PC-3 (cell line): Measurements from ENCODE around the gene NIM1K. TPM values are rescaled to one million over a fixed set of nuclear protein-coding genes. Genes with fewer than 3 reads are reported as not detected.
A peak's percentile ranks its signal among the peaks of the same experiment; 100 is the strongest.

Source experiments
- ATAC-seq: fragments of 200-7000 bp; cut with Tn5 transposase; 2 replicates; pipeline ENCODE4 v1.9.1; 2020; ENCODE audit warnings: mild to moderate bottlenecking, moderate library complexity
- Bru-seq: library from RNA; stranded (reverse); fragments of 400-500 nt; gene quantifications from one replicate; lab custom pipeline; 2021; lab: Mats Ljungman, UMichigan
- BruChase-seq, 2 experiments: library from RNA; stranded (reverse); fragments of 400-500 nt; gene quantifications; one replicate each; lab custom pipeline; 2021; lab: Mats Ljungman, UMichigan
- BruUV-seq: library from RNA; stranded (reverse); fragments of 400-500 nt; replicated peaks from 2 replicates; lab custom pipeline; 2021; lab: Mats Ljungman, UMichigan
- CTCF ChIA-PET: fragments of 300-600 bp; sonication (Branson Sonifier 250); formaldehyde crosslinking; loops from one replicate; lab custom pipeline; 2022; ENCODE audit warnings: antibody characterized with exemption; lab: Charles Lee
- POLR2A ChIA-PET: fragments of 300-600 bp; sonication (Branson Sonifier 250); formaldehyde crosslinking; loops from one replicate; lab custom pipeline; 2022; ENCODE audit warnings: antibody characterized with exemption; ENCODE audit not compliant: unreplicated experiment; lab: Charles Lee
- DNase-seq: peaks from one replicate; pipeline ENCODE4 v3.0.0-alpha.2; 2015
- H2AFZ ChIP-seq: fragments of 300-600 bp; sonication (generic); 2 replicates; pipeline ENCODE4 v1.6.0; 2016; ENCODE audit warnings: antibody characterized with exemption, low read length
- H3F3A ChIP-seq: fragments of 300-600 bp; sonication (generic); one replicate; pipeline ENCODE4 v1.6.0; 2017; ENCODE audit warnings: antibody characterized with exemption, low read length, control low read depth, mild to moderate bottlenecking; ENCODE audit not compliant: unreplicated experiment
- H3K27ac ChIP-seq: fragments of 300-600 bp; sonication (generic); 2 replicates; pipeline ENCODE4 v1.5.1; 2016; ENCODE audit warnings: mild to moderate bottlenecking, low read length
- H3K27me3 ChIP-seq: fragments of 300-600 bp; sonication (generic); 2 replicates; pipeline ENCODE4 v1.6.1; 2016; ENCODE audit warnings: low read length, mixed read lengths
- H3K36me3 ChIP-seq: fragments of 300-600 bp; sonication (generic); 2 replicates; pipeline ENCODE4 v1.6.1; 2016; ENCODE audit warnings: low read depth, mixed run types, low read length, mixed read lengths
- H3K4me1 ChIP-seq: fragments of 300-600 bp; sonication (generic); 2 replicates; pipeline ENCODE4 v1.5.1; 2016; ENCODE audit warnings: low read length; ENCODE audit not compliant: insufficient read depth
- H3K4me2 ChIP-seq: fragments of 300-600 bp; sonication (generic); 2 replicates; pipeline ENCODE4 v1.6.0; 2016; ENCODE audit warnings: low read length
- H3K4me3 ChIP-seq: fragments of 300-600 bp; sonication (generic); 2 replicates; pipeline ENCODE4 v1.5.1; 2016; ENCODE audit warnings: mild to moderate bottlenecking, low read length, mixed read lengths
- H3K79me2 ChIP-seq: fragments of 300-600 bp; sonication (generic); 2 replicates; pipeline ENCODE4 v1.6.1; 2017; ENCODE audit warnings: low read length, mixed read lengths
- H3K9ac ChIP-seq: fragments of 300-600 bp; sonication (generic); 2 replicates; pipeline ENCODE4 v1.6.0; 2016; ENCODE audit warnings: mild to moderate bottlenecking, low read length
- H3K9me2 ChIP-seq: fragments of 300-600 bp; sonication (generic); replicated peaks from 2 replicates; pipeline ENCODE4 v1.6.1; 2016; ENCODE audit warnings: mixed run types, low read length, mixed read lengths
- H3K9me3 ChIP-seq: fragments of 300-600 bp; sonication (generic); 2 replicates; pipeline ENCODE4 v1.6.1; 2016; ENCODE audit warnings: low read length, mixed read lengths
- H4K20me1 ChIP-seq: fragments of 300-600 bp; sonication (generic); 2 replicates; pipeline ENCODE4 v1.6.1; 2016; ENCODE audit warnings: low read length, mixed read lengths
- EZH2 ChIP-seq: fragments of 300-600 bp; sonication (generic); IDR thresholded peaks from one replicate; pipeline ENCODE4 v1.6.1; 2017; ENCODE audit warnings: antibody characterized with exemption, mild to moderate bottlenecking, low read length; ENCODE audit not compliant: unreplicated experiment
- EZH2phosphoT487 ChIP-seq: fragments of 300-600 bp; sonication (generic); IDR thresholded peaks from 2 replicates; pipeline ENCODE4 v1.6.1; 2018; ENCODE audit warnings: mild to moderate bottlenecking, antibody characterized with exemption, low read length, borderline replicate concordance
- intact Hi-C: fragments of 100-400 bp; cut with micrococcal nuclease; formaldehyde crosslinking; loops from 2 replicates; pipeline ENCODE4 v1.9.0; 2023
- long read RNA-seq: library from polyadenylated mRNA; unstranded; transcript quantifications from one replicate; pipeline ENCODE4 v2.0.0, GENCODE V29; 2021; ENCODE audit not compliant: unreplicated experiment
- total RNA-seq: library from RNA; depleted of rRNA; stranded (reverse); fragments of >200 nt; gene quantifications from 2 replicates; pipeline ENCODE4 v1.2.3, GENCODE V29; 2014; rRNA removed
- TF ChIP-seq, protein P1 (sequence below): fragments of 300-600 bp; sonication (generic); conservative IDR thresholded peaks from 2 replicates; pipeline ENCODE4 v1.5.1; 2017; ENCODE audit warnings: antibody characterized with exemption, low read depth, mild to moderate bottlenecking, low read length

The NIM1K gene
- total RNA-seq (0.17 and 0.26 TPM in 2 replicates), Bru-seq, nascent RNA (percentile 36 among the genes with signal in this experiment), BruChase-seq, experiment 1, labeled RNA remaining after a 6-hour chase (percentile 39 among the genes with signal in this experiment), BruChase-seq, experiment 2, labeled RNA remaining after a 2-hour chase (percentile 36 among the genes with signal in this experiment)
- long read RNA-seq, partial matches to known transcripts, result 0 of 4 reads
- long read RNA-seq, other reads (novel, unspliced or antisense), result 2 of 4 reads

DNA sequence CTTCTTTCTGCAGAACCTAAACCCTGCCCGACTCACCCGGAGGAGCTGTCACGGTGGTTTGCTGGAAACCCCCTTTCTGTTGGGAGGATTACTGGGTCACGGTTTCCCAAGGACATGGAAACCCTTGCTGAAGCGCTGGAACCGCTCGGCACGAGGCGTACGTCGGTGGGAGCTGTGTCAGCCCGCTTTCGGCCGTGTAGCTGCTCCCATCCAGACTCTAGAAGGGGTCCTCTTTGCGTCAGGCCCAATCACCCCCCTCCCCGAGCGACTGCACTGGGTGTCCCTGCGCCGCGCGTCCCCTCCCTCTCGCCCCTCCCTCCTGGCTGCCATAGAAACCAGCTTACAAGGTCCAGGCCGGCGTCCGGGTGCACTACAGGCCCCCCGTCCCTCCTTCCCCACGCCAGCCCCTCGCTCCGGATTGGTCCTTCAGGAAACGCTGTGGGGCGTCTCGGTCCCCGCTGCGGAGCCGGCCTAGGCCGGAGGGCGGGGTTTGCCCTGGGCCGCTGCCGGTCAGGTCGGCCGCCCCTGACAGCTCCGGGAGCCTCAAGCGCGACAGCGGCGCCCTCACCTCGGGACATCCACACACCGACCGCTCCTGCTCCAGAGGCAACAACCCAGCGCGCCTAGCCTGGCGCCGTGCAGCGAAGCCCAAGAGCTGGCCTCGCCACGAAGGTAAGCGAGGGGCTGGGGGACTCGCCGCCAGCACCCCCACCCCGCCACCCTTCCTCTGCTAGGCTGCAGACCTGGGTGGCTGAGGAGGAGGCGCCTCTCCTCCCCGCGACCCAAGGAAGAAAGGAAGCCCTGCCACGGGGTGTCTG, at the start of gene NIM1K:
TSS of gene NIM1K (plus strand) at position 486 of the 818 bp plus-strand sequence. CDS start 53,551 bp downstream, outside the sequence.
- Histone ChIP-seq H3K4me3 (peak within 1 kb of the TSS; percentile 71), H3K4me2 (peak within 1 kb of the TSS; percentile 93), H4K20me1 (no peaks in the 10 kb centered on the region), H3K27ac (peak within 1 kb of the TSS; percentile 48), H3K9me3 (no peaks in the 10 kb centered on the region), H3K79me2 (no peaks in the 10 kb centered on the region), H3K9me2 (no peaks in the 10 kb centered on the region), H3K9ac (peak within 1 kb of the TSS; percentile 6), H2AFZ (peak within 1 kb of the TSS; percentile 82), H3K4me1 (peaks cover 16% of the 10 kb centered on the region), H3K27me3 (no peaks in the 10 kb centered on the region), H3K36me3 (no peaks in the 10 kb centered on the region), H3F3A (peaks cover 4% of the 10 kb centered on the region)
- no TSS peak for BruUV-seq
- TF ChIP-seq EZH2phosphoT487 (no peak), EZH2 (no peak)
- TF ChIP-seq, protein P1, sequence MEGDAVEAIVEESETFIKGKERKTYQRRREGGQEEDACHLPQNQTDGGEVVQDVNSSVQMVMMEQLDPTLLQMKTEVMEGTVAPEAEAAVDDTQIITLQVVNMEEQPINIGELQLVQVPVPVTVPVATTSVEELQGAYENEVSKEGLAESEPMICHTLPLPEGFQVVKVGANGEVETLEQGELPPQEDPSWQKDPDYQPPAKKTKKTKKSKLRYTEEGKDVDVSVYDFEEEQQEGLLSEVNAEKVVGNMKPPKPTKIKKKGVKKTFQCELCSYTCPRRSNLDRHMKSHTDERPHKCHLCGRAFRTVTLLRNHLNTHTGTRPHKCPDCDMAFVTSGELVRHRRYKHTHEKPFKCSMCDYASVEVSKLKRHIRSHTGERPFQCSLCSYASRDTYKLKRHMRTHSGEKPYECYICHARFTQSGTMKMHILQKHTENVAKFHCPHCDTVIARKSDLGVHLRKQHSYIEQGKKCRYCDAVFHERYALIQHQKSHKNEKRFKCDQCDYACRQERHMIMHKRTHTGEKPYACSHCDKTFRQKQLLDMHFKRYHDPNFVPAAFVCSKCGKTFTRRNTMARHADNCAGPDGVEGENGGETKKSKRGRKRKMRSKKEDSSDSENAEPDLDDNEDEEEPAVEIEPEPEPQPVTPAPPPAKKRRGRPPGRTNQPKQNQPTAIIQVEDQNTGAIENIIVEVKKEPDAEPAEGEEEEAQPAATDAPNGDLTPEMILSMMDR, result no peak
- ATAC-seq, result peak; percentile 59
- ChIA-PET CTCF (no interaction called here), POLR2A (no interaction called here)
- intact Hi-C loops, result loop anchor here (2.0 to 5.0 kb wide), 2 partner anchors 69 to 120 kb away; partner anchors contain the start of gene HMGCS1
- peak; percentile 30 for DNase-seq

DNA sequence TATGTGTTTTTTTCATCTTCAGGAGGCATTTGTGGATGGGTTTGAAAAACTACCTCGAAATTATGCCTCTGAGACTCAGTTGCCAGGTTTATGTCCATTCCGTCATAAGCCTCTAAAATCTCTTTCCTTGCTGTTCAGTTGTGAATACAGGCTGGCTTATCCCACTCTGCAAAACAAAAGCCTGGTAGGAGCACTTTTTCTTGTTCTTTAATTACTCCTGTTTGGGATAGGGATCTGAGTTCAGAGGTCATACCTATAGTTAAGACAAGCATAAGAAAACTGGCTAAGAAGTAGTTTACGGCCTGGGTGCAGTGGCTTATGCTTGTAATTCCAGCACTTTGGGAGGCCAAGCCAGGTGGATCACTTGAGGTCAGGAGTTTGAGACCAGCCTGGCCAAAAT, 47.0 kb upstream of the NIM1K start:
- H3K4me1 ChIP-seq, result no peaks in the 10 kb centered on the region
- intact Hi-C loops, result no loop called here
- no peak overlapping the region for H3K4me3 ChIP-seq
- no peak overlapping the region for H2AFZ ChIP-seq
- ATAC-seq (no peak), DNase-seq (no peak)
- ChIA-PET CTCF (no interaction called here), POLR2A (no interaction called here)
- BruUV-seq, result no TSS peak
- TF ChIP-seq EZH2phosphoT487 (no peak), EZH2 (no peak)
- TF ChIP-seq, protein P1, result no peak
- no peak overlapping the region for H3K4me2 ChIP-seq
- H3K9me2 ChIP-seq, result no peaks in the 10 kb centered on the region
- H3K9me3 ChIP-seq, result no peaks in the 10 kb centered on the region
- peaks cover 19% of the 10 kb centered on the region for H3K79me2 ChIP-seq
- H3K36me3 ChIP-seq, result peaks cover 26% of the 10 kb centered on the region
- no peaks in the 10 kb centered on the region for H3F3A ChIP-seq
- H3K27me3 ChIP-seq, result no peaks in the 10 kb centered on the region
- no peak overlapping the region for H3K9ac ChIP-seq
- no peak overlapping the region for H3K27ac ChIP-seq
- H4K20me1 ChIP-seq, result no peaks in the 10 kb centered on the region
